NT2/D1 (cell line): ENCODE data around the gene MYO1D.

Experiments
- SUZ12 ChIP-seq: IDR thresholded peaks from 2 replicates; pipeline ENCODE4 v1.6.1; 2011; ENCODE audit not compliant: insufficient read length, insufficient read depth; ENCODE audit errors: extremely low read depth
- YY1 ChIP-seq: IDR thresholded peaks from 2 replicates; pipeline ENCODE4 v1.6.1; 2011; ENCODE audit not compliant: insufficient read length, insufficient read depth
- ZNF274 ChIP-seq: IDR thresholded peaks from 2 replicates; pipeline ENCODE4 v1.6.1; 2011; ENCODE audit warnings: mild to moderate bottlenecking, low read depth, low read length

GRCh38 chr17:32672711-32673110, 204.2 kb downstream of the MYO1D start:
- TF ChIP-seq YY1 (no peak), SUZ12 (no peak), ZNF274 (no peak)
